ENCODE measurements around the gene FTO.

Gene FTO

DNA sequence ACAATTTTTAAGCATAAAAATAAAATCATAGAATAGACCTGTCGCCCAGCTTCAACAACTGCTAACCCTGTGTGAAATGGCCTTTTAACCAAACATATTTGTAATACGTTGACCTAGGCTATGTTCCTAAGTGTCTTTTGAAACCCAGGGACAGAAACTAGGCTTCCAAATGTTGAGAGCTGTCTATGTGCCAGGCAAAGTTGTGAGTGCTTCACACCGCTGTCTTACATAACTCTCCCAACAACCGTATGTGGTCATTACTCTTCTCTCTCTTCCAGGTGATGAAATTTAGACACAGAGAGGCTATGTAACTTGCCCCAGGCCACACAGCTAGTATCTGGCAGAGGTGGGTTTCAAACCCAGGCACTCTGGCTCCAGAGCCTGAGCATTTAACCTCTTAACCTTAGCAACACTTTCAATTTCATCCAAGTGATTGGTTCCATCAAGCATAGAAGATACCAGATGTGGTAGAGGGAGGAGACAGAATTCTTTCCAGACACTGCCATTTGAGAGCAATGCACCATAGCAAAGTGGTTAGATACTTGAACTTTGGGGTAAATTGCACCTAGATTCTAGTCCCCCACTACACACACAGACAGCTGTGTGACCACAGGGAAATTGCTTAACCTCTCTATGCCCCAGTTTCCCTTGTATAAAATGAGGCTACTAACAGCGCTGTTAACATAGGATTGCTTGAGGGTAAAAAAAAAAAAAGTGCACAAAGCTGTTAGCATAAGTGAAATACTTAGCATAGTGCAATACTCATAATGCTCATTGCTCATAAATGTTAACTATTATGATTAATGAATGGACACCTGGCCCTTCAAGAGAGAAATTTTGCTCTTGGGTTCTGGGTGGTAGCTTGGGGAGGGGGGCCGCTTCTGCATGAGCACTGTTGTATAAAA lies 422.0 kb downstream of the FTO start:
- Histone ChIP-seq H3K4me3 (ENCODE audit: low read depth, low read length) (no peak overlapping the region), H3K9me3 (no peaks in the 10 kb centered on the region), H3K36me3 (no peaks in the 10 kb centered on the region), H3K27me3 (no peaks in the 10 kb centered on the region), H3K4me1 (peaks cover 3% of the 10 kb centered on the region)
- TF ChIP-seq, protein P1, sequence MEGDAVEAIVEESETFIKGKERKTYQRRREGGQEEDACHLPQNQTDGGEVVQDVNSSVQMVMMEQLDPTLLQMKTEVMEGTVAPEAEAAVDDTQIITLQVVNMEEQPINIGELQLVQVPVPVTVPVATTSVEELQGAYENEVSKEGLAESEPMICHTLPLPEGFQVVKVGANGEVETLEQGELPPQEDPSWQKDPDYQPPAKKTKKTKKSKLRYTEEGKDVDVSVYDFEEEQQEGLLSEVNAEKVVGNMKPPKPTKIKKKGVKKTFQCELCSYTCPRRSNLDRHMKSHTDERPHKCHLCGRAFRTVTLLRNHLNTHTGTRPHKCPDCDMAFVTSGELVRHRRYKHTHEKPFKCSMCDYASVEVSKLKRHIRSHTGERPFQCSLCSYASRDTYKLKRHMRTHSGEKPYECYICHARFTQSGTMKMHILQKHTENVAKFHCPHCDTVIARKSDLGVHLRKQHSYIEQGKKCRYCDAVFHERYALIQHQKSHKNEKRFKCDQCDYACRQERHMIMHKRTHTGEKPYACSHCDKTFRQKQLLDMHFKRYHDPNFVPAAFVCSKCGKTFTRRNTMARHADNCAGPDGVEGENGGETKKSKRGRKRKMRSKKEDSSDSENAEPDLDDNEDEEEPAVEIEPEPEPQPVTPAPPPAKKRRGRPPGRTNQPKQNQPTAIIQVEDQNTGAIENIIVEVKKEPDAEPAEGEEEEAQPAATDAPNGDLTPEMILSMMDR (IDR thresholded peaks at IDR 0.05; ENCODE audit: low read depth, low read length), result no peak
- DNase-seq, result no peak

DNA sequence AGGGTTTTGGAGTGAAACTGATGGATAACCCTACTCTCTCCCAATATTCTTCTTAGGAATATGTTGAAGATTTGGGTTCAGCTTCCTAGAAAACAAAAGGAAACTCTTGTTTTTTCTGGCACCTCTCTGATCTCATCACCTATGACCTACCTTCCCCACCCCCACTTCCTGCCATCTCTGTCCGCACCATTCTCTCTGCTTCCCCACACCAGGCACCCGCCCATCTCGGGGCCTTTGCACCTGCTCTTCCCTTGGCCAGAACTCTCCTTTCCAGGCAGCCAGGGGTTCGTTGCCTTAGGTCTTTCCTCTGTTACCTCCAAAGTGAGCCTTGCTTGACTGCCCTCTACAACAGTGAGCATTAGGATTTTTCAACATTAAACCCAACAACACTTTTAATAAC lies 423.0 kb downstream of the FTO start:
- H3K4me3 ChIP-seq (ENCODE audit: low read depth, low read length), result no peak overlapping the region
- peaks cover 3% of the 10 kb centered on the region for H3K4me1 ChIP-seq
- H3K27me3 ChIP-seq, result no peaks in the 10 kb centered on the region
- TF ChIP-seq, protein P1 (IDR thresholded peaks at IDR 0.05; ENCODE audit: low read depth, low read length), result no peak
- H3K9me3 ChIP-seq, result no peaks in the 10 kb centered on the region
- no peaks in the 10 kb centered on the region for H3K36me3 ChIP-seq
- no peak for DNase-seq

DNA sequence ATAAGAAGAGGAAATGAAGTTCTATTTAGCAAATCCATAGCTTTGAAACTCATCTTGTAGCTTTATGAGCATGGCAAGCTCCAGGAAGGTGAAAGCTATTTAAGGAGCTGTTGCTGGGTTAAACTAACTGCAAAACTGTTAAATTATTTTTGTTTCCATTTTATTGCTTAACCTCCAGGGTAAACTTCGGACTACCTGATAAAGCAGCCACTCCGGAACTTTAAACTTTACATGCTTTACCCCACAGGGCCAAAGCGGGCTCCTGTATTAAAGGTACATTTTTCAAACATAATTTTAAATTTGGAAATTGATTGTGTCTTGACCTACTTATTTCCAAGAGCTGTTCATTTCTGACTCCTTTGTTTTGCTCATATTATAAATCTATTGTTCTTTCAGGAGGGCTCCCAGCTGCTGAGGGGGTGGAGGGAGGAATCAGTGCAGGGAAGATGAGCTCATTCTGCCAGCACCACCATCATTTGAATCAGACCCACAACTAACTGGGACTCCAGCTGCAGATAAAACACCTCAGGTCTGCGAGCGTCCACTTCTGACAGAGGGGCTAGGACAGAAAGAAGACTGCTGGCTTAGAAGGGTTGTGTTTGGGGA lies 424.8 kb downstream of the FTO start:
- no peak for DNase-seq
- H3K4me1 ChIP-seq, result peaks cover 3% of the 10 kb centered on the region
- no peaks in the 10 kb centered on the region for H3K27me3 ChIP-seq
- H3K36me3 ChIP-seq, result no peaks in the 10 kb centered on the region
- H3K9me3 ChIP-seq, result no peaks in the 10 kb centered on the region
- no peak overlapping the region for H3K4me3 ChIP-seq (ENCODE audit: low read depth, low read length)
- TF ChIP-seq, protein P1 (IDR thresholded peaks at IDR 0.05; ENCODE audit: low read depth, low read length), result no peak

DNA sequence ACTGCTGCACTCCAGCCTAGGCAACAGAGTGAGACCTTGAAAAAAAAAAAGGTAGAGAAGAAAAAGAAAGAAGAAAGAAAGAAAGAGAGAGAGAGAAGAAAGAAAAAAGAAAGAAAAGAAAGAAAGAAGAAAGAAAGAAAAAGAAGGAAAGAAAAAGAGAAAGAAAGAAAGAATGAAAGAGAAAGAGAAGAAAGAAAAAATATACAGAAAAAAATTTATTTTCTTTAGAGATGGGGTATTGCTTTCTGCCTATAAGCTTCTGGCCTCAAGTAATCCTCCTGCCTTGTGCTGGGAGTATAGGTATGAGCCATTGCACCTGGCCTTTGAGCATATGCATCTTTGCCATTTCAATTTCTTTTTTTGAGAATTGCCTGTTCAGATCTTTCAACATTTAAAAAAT lies 425.9 kb downstream of the FTO start:
- Histone ChIP-seq H3K4me1 (peaks cover 3% of the 10 kb centered on the region), H3K36me3 (no peaks in the 10 kb centered on the region), H3K27me3 (no peaks in the 10 kb centered on the region), H3K4me3 (ENCODE audit: low read depth, low read length) (no peak overlapping the region), H3K9me3 (no peaks in the 10 kb centered on the region)
- DNase-seq, result no peak
- TF ChIP-seq, protein P1 (IDR thresholded peaks at IDR 0.05; ENCODE audit: low read depth, low read length), result no peak

DNA sequence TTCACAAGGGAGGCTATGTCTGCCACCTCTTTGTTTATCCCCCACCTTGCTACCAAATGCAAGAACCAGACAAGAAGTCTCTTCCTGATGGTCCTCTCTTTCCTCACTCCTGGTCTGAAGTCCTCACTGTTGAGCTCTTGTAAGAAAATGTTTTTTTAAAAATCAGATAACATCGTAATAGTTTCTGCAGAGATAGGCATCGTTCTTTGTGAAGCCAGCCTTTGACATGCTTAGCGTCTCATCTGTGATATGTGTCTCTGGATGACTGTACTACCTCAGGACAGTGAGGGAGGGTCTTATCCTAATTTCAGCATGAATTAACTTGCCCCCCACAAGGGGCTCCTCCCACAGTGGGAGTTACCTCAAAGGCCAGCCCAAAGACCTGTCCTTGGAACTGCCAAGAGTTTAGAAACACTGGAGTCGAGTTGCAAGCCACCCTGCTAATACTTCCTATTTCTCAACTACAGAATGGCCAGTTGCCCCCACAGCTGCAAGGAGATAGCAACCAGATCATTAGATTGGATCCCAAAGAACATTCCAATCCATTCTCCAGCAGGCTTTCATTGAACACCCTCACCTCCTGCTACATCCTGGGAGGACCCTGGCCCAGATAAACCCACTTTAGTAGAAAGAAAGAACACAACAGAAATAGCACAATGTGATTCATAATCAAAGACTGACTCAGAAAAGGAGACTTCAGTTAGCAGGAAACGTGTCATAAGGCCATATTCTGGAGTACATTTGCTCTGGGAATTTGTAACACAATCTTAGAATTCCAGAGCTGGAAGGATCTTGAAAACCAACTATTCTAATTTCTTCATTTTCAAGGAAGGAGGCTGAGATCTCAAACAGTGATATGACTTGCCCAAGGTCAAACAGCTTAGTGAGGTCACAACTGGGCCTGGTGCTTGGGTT lies 431.7 kb downstream of the FTO start:
- no peak for DNase-seq
- Histone ChIP-seq H3K9me3 (no peaks in the 10 kb centered on the region; the same call in 1 of the 2 replicates), H3K4me3 (ENCODE audit: low read depth, low read length) (no peak overlapping the region), H3K4me1 (no peaks in the 10 kb centered on the region), H3K27me3 (no peaks in the 10 kb centered on the region), H3K36me3 (no peaks in the 10 kb centered on the region)
- TF ChIP-seq, protein P1 (IDR thresholded peaks at IDR 0.05; ENCODE audit: low read depth, low read length), result no peak

Data from BE2C (cell line).